ENCODE measurements around the gene CDK16.

- TF ChIP-seq CTCF (IDR thresholded peaks at IDR 0.05) (no peak), POLR2A (IDR thresholded peaks at IDR 0.05) (no peak)
These were observed 5.9 kb downstream of the CDK16 start for GRCh38 chrX:47224266-47224895.
